Stimulated activated CD4-positive, alpha-beta T cell treated with anti-CD3 and anti-CD28 coated beads, Interleukin-1b, Interleukin-23, amount 100 ng/mL, for 4 hours (primary cell): ENCODE data around the gene MGRN1.

Experiments
- DNase-seq, 2 donors: peaks; one replicate each; pipeline ENCODE4 v3.0.0-alpha.2; 2020; ENCODE audit warnings: low read depth in 2 of 2

Gene MGRN1

GRCh38 chr16:4604401-4604800 lies 20.2 kb upstream of the MGRN1 start:
- DNase-seq: no peak

GRCh38 chr16:4606354-4606753 lies 18.3 kb upstream of the MGRN1 start:
- DNase-seq: no peak

- no peak for DNase-seq
Measured at GRCh38 chr16:4607841-4608703, 16.6 kb upstream of the MGRN1 start.

- DNase-seq: no peak
Measured at GRCh38 chr16:4608704-4608980, 16.0 kb upstream of the MGRN1 start.

GRCh38 chr16:4609200-4610010 lies 15.2 kb upstream of the MGRN1 start:
- no peak for DNase-seq

- DNase-seq: no peak
Measured at GRCh38 chr16:4610011-4611005, 14.3 kb upstream of the MGRN1 start.

GRCh38 chr16:4611337-4612021 lies 13.1 kb upstream of the MGRN1 start:
- DNase-seq: no peak

GRCh38 chr16:4612474-4612931 lies 12.1 kb upstream of the MGRN1 start:
- no peak for DNase-seq

GRCh38 chr16:4612977-4613635 lies 11.5 kb upstream of the MGRN1 start:
- no peak for DNase-seq

GRCh38 chr16:4613636-4614570 lies 10.7 kb upstream of the MGRN1 start:
- DNase-seq: peak in 1 of 2 donors; percentile 24

GRCh38 chr16:4614571-4615383 lies 9.8 kb upstream of the MGRN1 start, which contains the start of gene UBALD1:
Gene UBALD1 (minus strand): TSS chr16:4614888. CDS start chr16:4614797, 91 bp downstream.
- peak; percentile 68 to 74 for DNase-seq

- DNase-seq: no peak
Measured at GRCh38 chr16:4615384-4616046, 9.1 kb upstream of the MGRN1 start.

GRCh38 chr16:4616047-4616811 lies 8.4 kb upstream of the MGRN1 start:
- DNase-seq: peak; percentile 98 to 99

- DNase-seq: no peak
Measured at GRCh38 chr16:4617880-4618279, 6.7 kb upstream of the MGRN1 start.

- no peak for DNase-seq
Measured at GRCh38 chr16:4618645-4619418, 5.8 kb upstream of the MGRN1 start.

- no peak for DNase-seq
Measured at GRCh38 chr16:4623593-4623992, 1.0 kb upstream of the MGRN1 start.
